Muscle of arm (tissue), 12 donors: ENCODE data around the gene AOPEP. TPM values are rescaled to one million over a fixed set of nuclear protein-coding genes. Genes with fewer than 3 reads are reported as not detected.
"Not testable (repeated sequence)": the region's sequence is repeated elsewhere in the genome, so short reads cannot be mapped to it uniquely, and the experiment has no call there.

Experiments used
- DNase-seq: peaks from one replicate; pipeline ENCODE4 v3.0.0-alpha.2; 2013
- polyA plus RNA-seq, 12 donors: library from polyadenylated mRNA; unstranded; fragments of 120-200 nt; gene quantifications; one replicate each; pipeline ENCODE4 v1.2.1, GENCODE V29; 2013; ENCODE audit not compliant: insufficient read length in 12 of 12

AOPEP gene
- polyA plus RNA-seq, 12 donors = 33.5 to 57.2 (median 40.1) TPM; not detected in 1

DNA sequence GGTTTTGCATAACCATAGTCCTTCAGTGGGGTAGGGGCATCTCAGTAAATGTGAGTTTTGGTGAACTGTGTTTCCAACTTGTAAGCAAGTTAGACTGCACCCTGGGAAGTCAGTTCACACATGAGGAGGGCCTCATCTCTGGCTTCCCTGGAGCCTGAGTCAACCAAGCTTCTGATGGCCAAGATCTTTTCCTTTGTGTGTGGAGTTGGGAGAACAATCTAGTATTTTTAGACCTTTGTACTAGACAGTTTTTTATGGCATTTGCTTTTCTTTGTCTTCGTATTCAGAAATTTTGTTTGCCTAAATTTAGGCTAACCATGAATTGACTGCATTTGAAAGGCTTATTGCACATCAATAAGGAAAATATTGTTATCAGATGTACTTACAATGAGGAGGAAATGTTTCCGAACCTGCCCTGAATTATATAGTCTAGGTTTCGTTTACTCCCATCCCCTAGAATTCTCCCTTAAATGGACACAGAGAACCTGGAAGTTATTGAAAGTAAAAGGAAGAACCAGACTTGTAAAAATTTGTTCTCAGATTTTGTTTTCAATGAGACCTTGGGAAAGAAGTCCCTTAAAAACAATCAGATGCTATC, 204.6 kb downstream of the AOPEP start:
- DNase-seq = no peak

DNA sequence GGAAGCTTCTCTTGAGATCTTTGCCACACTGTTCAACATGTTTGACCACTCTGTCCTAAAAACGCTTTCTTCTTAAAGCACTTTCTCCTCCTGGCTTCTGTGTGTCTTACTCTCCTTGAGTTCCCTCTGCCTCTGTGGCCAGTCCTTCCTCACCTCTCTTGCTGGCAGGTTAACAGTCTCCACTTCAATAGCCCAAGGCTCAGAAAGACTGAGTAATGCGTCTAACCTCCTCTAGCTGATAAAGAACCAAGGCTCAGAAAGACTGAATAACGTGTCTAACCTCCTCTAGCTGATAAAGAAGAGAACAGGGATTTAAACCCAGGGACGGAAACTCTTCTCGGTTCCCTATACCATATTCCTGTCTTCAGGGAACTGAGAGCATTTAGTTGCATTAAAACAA, 205.2 kb downstream of the AOPEP start:
- no peak for DNase-seq

DNA sequence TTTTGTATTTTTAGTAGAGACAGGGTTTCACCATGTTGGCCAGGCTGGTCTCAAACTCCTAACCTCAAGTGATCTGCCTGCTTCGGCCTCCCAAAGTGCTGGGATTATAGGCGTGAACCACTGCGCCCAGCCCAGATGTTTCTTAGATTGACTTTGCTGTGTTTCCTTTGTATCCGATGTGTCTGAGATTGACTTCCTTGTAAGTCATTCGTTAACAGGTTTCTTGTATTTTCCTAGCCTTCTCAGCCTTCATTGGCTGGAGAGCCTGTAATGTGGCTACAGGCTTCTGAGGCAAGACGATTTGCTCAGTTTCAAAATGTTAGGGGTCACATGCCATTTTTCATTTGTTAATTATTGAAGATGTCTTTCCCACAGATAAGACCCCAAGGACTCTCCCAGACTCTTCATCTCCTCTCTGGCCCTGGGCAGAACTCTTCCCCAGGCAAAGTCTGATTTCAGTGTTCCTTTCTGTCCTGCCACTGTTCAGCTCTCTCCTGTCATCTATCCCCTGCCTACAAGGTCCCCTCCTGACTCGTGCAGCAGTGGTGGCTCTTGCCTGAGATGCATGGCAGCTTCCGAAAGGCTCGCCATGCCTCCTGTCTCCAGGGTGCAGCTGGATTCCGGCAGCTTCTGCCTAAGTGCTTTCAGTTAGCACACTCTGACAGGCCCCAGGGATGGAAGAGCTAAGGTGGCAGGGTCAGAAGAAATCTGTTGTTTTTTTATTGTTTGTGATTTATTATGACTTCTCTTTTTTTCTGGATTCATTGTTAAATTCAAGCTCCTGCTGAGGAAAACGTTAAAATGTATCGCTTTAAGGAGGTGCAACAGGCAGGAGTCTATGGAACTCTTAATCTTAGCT, 206.4 kb downstream of the AOPEP start:
- DNase-seq = no peak

DNA sequence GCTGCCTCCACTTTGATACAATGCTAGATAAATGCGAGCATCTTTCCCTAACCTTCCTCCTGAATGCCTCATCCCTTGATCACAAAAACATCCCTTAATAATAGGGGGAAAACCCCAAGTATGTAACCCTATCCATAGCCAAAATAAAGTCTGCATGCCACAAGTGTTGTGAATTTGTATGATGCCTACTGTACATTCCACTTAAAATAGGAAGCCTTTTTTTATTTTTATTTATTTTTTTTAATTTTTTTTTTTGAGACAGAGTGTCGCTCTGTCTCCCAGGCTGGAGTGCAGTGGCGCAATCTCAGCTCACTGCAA, 207.0 kb downstream of the AOPEP start:
- no peak for DNase-seq

GRCh38 chr9:94934816-94935328, 208.4 kb downstream of the AOPEP start:
- no peak for DNase-seq

DNA sequence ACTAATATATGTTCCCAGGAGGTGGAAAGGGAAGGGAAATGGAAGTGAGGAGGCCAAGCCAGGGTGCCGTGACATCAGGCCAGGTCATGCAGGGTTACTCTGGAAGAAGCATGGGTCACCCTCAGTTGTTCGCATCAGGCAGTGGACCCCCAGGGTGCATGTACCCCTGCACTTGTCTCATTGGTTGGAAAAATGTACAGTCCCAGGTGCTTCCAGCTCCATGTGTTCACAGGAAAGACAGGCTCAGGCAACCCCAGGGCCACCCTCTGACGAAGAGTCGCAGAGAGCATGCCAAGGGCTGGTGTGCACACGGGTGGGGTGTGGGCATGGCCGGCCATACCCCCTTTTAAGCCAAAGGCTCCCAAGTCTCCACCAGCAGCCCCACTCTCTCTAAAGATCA, 208.9 kb downstream of the AOPEP start:
- no peak for DNase-seq

DNA sequence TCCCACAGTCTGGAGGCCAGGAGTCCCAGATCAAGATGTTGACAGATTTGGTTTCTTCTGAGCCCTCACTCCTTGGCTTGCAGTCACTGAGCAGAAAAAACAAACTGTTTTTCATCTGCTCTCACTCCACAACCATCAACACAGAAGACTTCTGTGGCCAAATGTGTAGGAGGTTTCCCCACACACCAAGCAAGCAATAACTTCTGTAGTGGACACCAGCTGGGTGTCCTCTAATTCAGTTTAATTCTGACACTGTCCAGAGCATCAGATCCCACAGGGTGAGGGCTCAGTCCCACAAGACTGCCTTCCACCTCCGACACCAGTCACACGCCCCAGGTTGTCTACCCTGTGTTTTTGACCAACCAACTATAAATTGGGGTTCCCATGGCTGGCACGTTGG, 209.9 kb downstream of the AOPEP start:
- no peak for DNase-seq

DNA sequence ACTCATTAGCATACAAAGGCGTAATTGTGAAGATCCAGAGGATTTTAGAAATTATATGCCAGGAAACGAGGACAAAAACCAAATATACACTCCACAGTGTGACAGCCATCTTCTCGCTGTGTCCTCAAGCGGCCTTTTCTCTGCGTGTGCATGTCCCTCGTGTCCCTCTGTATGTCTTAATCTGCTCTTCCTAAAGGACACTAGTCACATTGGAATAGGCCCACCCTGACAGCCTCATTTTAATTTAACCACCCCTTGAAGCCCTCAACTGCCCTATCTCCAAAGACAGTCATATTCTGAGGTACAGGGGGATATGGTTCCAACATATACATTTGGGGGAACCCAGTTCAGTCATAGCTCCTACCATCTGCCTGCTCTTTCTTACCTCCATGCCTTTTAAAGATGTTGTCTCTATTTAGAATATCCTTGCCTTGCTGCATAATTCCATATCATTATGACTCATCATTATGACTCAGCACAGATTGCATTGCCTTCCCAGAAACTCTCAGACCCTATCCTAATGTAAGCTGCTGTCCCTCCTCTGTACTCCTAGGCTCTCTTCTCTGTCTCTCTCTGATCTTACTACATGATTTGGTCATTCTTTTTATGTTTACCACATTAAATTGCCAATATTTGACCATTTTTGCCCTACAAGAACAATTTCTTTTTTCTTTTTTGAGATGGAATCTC, 210.9 kb downstream of the AOPEP start:
- DNase-seq = no peak

DNA sequence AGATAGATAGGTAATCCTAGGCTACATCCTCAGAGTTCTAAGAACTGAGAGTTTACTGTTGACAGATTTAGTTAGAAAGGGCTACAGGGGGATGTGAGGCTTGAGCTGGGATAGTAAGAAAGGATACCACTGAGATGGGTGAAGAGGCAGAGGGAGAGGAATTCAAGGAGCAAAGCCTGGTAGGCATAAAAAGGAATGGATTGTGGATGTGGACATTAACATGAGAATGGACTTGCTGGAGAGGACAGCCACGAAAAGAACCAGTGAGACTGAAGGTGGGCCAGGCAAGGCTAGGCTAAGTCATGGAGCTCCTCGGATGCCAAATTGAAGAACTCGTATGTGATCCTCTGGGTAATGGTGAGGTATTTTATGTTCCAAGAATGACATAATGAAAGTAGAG, 211.9 kb downstream of the AOPEP start:
- DNase-seq = no peak

- DNase-seq = not testable (repeated sequence)
These were observed 213.8 kb downstream of the AOPEP start for GRCh38 chr9:94940296-94940695.

DNA sequence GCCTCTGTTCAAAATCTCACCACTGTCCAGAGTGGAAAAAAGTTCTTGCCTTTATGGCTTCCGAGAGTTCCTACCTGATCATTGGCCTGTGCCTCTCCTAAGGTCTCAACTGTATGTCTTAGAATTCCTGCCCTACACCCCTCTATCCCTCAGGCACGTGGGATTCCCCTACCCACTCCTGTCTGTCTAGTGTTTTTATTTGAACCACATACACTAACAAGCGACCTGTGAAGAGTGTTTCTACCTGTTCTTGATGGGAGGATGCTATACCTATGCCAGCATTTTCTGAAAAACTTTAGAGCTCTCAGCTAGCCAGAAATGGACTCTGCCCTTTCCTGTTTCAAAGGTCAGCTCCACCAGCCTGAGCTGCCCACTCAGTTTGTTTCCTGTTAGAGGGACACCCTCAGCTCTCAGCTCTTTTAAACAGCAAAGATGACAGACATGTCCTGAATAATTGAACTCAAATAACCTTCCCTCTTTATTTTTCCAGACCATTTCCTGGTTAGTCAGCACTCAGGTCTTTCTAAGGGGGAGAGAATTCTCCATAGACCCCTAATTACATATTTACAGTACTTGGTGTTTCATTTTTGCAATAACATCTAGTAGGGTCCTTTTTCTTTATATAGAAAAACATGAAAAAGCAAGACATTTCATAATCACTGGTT, 214.8 kb downstream of the AOPEP start:
- DNase-seq = no peak

- no peak for DNase-seq
These were observed 218.1 kb downstream of the AOPEP start for GRCh38 chr9:94944626-94945025.

DNA sequence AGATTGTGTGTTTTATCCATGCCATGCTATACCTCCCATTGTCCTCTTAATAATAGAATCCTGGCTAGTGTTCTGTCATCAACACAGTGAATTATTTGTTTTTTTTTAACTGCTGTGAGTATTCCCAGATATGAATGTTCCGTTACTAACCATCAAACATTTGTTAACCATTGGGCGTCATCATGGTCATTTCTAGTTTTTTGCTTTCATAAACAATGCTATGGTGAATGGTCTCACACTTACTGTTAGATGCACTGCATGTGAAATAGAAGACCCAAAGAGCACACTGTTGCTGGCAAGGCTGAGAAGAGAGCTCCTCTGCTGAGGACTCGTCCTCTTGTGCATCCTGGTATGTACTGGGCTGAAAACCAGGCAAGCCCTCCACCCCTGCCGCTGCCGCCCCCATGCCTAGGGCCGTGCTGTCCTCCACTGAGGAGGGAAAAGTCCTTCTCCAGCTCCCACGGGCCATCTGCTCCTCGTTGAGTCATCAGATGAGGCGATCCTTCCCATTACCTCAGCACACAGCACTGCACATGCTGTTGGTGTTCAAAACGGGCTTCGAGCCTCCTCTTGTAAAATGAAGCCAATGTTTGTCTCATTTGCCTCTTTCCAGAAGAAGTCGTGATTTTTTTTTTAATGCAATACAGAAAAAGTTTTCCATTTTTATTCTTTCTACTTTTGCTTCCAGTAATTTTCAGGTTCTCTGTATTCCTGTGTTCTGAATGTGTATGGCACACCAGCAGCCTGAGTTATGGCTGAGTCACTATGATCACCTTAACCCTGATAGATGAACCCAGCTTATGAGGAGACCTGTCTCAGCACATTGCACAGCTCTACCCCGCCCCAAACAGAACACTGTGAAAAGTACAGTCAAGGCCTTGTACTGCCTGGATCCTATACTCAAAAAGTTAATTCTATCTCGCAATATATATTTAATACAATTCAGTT, 219.0 kb downstream of the AOPEP start:
- peak; percentile 81 for DNase-seq

DNA sequence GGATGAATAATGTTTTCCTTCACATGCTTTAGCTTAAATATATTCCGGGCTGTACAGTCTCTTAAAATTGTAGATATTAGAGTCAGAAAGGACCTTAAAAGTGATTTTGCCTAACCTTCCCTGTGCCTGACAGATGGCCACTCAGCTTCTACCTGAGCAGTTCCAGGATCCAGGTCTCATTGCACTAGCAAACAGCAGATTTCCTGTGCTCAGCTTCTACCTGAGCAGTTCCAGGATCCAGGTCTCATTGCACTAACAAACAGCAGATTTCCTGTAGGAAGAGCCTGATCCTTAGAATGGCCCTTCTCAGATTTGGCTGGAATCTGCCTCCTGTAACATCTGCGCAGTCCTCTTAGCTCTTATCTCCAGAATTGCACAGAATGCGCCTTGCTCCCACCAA, 219.8 kb downstream of the AOPEP start:
- DNase-seq = no peak

DNA sequence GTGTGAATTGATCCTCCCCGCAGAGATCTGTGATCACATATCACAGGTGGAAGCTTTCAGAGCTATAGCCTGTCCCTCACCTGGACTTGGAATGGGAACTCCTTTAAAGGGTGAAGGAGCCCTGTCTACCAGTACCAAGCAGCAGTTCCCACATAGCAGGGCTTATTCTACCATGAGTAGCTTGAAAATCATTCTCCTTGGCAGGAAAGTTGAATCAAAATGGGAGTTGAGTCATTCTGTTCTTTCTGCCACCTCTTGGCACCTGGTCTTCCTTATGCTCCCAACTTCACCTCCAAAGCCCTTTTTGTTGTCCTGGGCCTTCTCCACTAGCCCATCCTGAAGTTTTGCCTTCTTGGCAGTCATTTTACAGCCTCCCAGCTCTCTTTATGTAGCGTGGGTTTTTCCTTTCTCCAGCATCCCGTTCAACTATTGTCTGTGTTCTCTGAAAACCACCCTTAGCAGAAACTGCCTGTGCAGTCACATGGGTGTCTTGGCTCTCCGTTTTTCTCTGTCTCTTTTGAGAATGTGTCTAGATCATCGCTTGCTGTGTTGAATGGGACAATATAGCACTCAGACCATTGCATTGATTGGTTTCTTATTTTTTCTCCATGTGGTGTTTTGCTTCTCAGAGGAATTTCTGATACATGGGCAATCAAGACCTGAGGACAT, 222.2 kb downstream of the AOPEP start:
- DNase-seq = no peak

GRCh38 chr9:94949370-94949769, 222.9 kb downstream of the AOPEP start:
- no peak for DNase-seq

DNA sequence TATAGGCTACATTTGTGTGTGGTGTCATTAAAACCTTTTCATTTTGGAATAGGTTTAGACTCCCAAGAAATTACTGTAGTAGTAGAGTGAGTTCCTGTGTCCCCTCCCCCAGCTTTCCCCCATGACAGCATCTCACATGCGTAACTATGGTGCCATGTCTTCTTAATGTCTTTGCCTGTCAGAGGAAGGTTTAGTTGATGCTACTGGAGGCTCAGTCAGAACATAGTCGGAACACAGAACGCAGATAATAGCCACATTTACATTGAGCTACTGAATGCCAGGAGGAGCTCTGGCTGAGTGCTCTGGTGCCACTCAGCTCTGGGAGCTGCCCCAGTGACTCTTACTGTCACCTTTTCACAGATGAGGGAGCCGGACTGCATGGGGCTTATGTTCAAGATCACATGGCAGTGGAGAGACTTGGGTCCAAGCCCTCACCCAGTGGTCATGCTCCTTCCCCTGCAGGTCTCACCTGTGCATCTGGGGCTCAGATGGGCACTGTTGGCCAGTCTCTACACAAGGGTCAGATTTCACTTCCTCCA, 223.6 kb downstream of the AOPEP start:
- DNase-seq = no peak

DNA sequence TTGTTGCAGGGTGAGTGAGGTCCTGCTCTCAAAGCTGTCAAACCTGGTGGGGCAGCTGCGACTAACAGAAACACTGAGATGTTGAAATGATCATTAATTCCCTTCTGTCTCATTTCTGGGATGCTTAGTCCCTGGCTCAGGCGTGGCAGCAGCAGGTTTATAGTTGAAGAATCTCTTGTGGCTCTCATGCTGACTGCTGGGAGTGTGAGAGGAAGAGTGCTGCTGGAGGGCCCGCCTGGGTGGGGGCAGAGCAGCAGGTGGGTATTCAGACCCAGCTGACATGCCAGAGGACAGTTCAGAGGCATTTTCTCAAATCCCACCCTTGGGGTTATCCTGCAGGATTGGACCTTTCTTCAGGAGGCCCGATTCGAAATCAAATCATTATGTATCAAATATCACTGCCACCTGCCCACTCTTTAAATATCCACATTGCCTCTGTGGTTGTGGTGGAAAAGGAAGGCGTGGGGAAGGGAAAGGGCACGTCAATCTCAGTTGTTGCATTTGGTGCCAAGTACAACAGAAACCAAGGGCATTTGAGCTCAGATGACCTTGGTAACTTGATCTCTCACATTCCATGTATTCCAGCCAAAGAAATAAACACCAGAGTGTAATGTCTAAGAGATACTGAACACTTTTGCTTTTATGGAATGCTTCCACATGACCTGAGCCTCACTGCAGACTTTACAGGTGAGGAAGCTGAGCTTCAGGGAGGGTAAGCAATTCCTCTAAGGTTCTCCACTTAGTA, 224.3 kb downstream of the AOPEP start:
- DNase-seq = no peak

- DNase-seq = peak; percentile 44
These were observed 225.0 kb downstream of the AOPEP start for GRCh38 chr9:94951324-94952135.
